ENCODE data around the gene BCAS1.

DNA sequence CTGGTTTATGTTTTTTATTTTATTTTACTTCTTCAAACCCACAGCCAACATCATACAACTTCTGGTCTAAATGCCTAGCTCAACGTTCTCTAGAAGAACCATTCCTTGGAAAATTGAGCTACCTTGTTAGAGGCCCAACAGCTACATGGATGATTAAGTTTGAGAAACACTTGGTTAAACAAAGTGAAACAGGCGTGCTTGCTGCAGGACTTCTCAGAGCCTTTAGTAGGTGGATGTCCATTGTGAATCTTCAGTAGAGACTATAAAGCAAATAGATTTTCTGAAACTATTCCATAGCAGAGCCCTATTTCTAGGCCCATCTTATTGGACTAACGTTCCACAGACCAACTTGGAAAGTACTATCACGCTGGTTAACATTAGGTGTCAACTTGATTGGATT is 51.3 kb downstream of the BCAS1 start:
- TF ChIP-seq USF2 (IDR thresholded peaks at IDR 0.05; ENCODE audit: borderline replicate concordance, low read depth, low read length) (no peak), CTCF (IDR thresholded peaks at IDR 0.05) (no peak), SMC3 (IDR thresholded peaks at IDR 0.05; ENCODE audit: low read depth, low read length) (no peak), FOXM1 (IDR thresholded peaks at IDR 0.05; ENCODE audit: low read depth) (no peak), ZBTB33 (IDR thresholded peaks at IDR 0.05; ENCODE audit: borderline replicate concordance, low read depth) (no peak), POLR2AphosphoS5 (IDR thresholded peaks at IDR 0.05; ENCODE audit: low read depth, low read length) (no peak), TAF1 (IDR thresholded peaks at IDR 0.05; ENCODE audit: borderline replicate concordance, low read depth, low read length) (no peak), EP300 (IDR thresholded peaks at IDR 0.05; ENCODE audit: borderline replicate concordance in 1 of 2, low read depth in 1 of 2, low read length in 1 of 2) (no peak), ELF1 (IDR thresholded peaks at IDR 0.05) (no peak), REST (IDR thresholded peaks at IDR 0.05; ENCODE audit: low read depth, low read length) (no peak), MXI1 (IDR thresholded peaks at IDR 0.05; ENCODE audit: low read depth, low read length) (no peak), FOSL2 (IDR thresholded peaks at IDR 0.05; ENCODE audit: borderline replicate concordance, low read depth) (no peak)

Data from SK-N-SH (cell line).